NB4 (cell line): ENCODE data around the gene RAN.

Source experiments
- CTCF ChIP-seq: IDR thresholded peaks from one replicate; pipeline ENCODE4 v1.5.1; 2012; ENCODE audit warnings: low read depth, low read length
- MAX ChIP-seq: IDR thresholded peaks from 2 replicates; pipeline ENCODE4 v1.6.1; 2011; ENCODE audit warnings: low read depth, low read length
- POLR2A ChIP-seq: IDR thresholded peaks from 2 replicates; pipeline ENCODE4 v1.6.1; 2011; ENCODE audit warnings: mild to moderate bottlenecking; ENCODE audit not compliant: insufficient read length; ENCODE audit errors: extremely low read depth

GRCh38 chr12:130862161-130862560, 9.7 kb upstream of the RAN start:
- no peak for TF ChIP-seq CTCF
- TF ChIP-seq POLR2A: no peak
- no peak for TF ChIP-seq MAX
